ENCODE measurements around the gene ARL10. TPM values are rescaled to one million over a fixed set of nuclear protein-coding genes. Genes with fewer than 3 reads are reported as not detected.

ARL10 gene
- total RNA-seq, 2 experiments from 2014 or later: 9.3 to 12.2 TPM

DNA sequence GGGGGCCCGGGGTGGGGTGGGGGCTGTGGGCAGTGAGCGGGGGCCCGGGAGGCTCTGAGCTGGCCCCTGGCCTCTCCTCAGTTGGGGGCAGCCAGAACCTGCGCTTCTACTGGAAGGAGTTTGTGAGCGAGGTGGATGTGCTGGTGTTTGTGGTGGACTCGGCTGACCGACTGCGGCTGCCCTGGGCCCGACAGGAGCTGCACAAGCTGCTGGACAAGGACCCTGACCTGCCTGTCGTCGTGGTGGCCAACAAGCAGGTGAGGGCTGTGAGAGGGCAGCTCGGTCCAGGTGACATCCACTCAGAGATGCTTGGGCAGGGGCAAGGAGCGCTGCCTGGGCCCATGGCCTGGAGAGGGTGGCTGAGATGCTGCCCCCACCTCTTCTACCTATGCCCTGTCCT, 3.4 kb downstream of the ARL10 start:
- intact Hi-C loops (cut with micrococcal nuclease): no loop called here
- no peak overlapping the region for H3K27ac Mint-ChIP-seq
- ChIA-PET POLR2A (interaction anchor here (1.0 kb wide), 1 partner anchor 19 kb away, joined by 3 read pairs; no protein-coding TSS in a partner anchor), CTCF (no interaction called here)
- no peaks in the 10 kb centered on the region for H3K9me3 Mint-ChIP-seq
- no peaks in the 10 kb centered on the region for H3K27me3 Mint-ChIP-seq
- DNase-seq: no peak
- no peak overlapping the region for H3K4me3 Mint-ChIP-seq
- H3K4me1 Mint-ChIP-seq (ENCODE audit: low read depth): peaks cover 15% of the 10 kb centered on the region
- H3K36me3 Mint-ChIP-seq: peaks cover 24% of the 10 kb centered on the region

DNA sequence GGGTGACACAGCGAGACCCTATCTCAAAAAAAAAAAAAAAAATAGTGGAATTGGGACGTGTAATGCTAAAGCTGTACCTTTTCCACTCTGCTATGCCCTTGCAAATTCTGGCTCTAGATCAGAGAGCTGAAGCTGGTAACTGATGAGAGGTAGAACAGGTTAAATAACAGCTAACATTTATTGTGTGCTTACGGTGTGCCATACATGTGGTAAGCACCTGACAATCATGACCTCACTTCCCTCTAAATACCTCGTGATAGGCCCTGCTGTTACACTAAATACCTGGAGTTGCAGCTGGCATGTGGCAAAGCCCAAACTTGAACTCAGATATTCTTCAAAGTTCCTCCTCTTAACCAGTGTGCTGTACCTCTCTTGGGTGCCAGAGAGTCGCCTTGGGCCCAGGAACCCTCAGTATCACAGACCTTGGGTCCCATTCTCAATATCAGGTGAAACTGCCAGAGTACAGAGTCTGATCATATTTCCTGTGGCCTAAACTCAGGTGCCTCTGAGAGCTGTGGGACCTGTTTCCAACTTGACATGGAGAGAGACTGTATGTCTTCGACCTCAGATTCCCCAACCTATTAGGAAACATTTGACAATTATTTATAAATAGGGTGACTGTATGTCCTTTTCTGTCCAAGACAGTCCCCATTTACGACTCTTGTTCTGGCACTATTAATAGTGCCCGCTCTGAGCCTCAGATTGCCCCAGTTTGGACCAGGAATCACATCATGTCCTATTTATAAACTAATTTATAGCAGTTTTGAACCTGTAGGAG, 4.8 kb downstream of the ARL10 start:
- H3K9me3 Mint-ChIP-seq: no peaks in the 10 kb centered on the region
- no peak overlapping the region for H3K27ac Mint-ChIP-seq
- no peak for DNase-seq
- H3K4me1 Mint-ChIP-seq (ENCODE audit: low read depth): peaks cover 7% of the 10 kb centered on the region
- ChIA-PET CTCF (interaction anchor here (0.7 kb wide), 1 partner anchor 23 kb away, joined by 3 read pairs; no protein-coding TSS in a partner anchor), POLR2A (interaction anchor here (1.6 kb wide), 1 partner anchor 12 kb away, joined by 5 read pairs; no protein-coding TSS in a partner anchor)
- H3K36me3 Mint-ChIP-seq: peaks cover 24% of the 10 kb centered on the region
- intact Hi-C loops (cut with micrococcal nuclease): no loop called here
- H3K27me3 Mint-ChIP-seq: no peaks in the 10 kb centered on the region
- H3K4me3 Mint-ChIP-seq: no peak overlapping the region

DNA sequence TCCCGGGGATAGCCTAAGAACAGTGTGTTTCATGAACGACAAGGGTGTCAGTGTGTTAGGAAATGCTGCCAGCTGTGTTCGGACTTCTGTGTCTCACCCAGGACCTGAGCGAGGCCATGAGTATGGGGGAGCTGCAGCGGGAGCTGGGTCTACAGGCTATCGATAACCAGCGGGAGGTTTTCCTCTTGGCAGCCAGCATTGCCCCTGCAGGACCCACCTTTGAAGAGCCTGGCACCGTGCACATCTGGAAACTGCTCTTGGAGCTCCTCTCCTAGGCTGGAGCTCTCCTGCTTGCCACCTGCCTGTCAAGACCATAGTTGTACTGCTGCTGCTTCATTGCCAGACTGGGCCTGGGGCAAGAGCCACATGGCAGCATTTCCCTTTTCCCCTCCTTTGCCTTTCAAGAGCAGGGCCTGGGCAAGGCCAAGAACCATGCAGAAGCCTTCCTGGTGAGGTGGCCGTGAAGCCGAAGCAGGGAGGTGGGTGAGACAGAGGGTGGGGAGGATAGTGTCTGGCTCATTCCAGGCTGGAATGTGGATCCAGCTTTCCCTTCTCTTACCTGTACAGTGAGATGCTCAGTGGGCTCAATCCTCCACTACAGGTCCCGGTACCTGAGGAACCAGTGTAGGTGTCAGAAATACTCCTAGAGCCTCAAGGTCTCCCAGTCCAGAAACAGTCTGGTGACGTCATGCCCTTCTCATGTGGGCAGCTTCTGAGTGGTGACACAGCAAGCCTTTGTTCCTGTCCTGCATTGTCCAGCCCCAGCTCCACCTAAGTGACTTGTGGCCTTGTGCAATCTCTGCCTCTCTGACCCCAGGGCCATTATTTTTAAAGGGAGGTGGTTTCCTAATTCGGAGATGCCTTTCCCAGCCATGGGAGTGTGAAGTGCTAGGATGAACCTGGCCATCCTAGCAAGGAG, 6.6 kb downstream of the ARL10 start:
- no peak overlapping the region for H3K4me3 Mint-ChIP-seq
- H3K36me3 Mint-ChIP-seq: peaks cover 20% of the 10 kb centered on the region
- no peaks in the 10 kb centered on the region for H3K4me1 Mint-ChIP-seq (ENCODE audit: low read depth)
- DNase-seq: no peak
- ChIA-PET POLR2A (no interaction called here), CTCF (interaction anchor here (1.3 kb wide), 1 partner anchor 10 kb away, joined by 3 read pairs; the partner anchor contains the start of gene KIAA1191)
- H3K27me3 Mint-ChIP-seq: no peaks in the 10 kb centered on the region
- no peaks in the 10 kb centered on the region for H3K9me3 Mint-ChIP-seq
- H3K27ac Mint-ChIP-seq: no peak overlapping the region
- intact Hi-C loops (cut with micrococcal nuclease): no loop called here

- Mint-ChIP-seq H3K9me3 (no peaks in the 10 kb centered on the region), H3K27me3 (no peaks in the 10 kb centered on the region), H3K4me3 (no peak overlapping the region), H3K4me1 (ENCODE audit: low read depth) (no peaks in the 10 kb centered on the region), H3K36me3 (peaks cover 9% of the 10 kb centered on the region), H3K27ac (no peak overlapping the region)
- ChIA-PET POLR2A (no interaction called here), CTCF (interaction anchor here (1.3 kb wide), 1 partner anchor 11 kb away, joined by 3 read pairs; the partner anchor contains the start of gene KIAA1191)
- DNase-seq: no peak
- intact Hi-C loops (cut with micrococcal nuclease): no loop called here
These were observed 8.0 kb downstream of the ARL10 start for GRCh38 chr5:176373100-176373818.

DNA sequence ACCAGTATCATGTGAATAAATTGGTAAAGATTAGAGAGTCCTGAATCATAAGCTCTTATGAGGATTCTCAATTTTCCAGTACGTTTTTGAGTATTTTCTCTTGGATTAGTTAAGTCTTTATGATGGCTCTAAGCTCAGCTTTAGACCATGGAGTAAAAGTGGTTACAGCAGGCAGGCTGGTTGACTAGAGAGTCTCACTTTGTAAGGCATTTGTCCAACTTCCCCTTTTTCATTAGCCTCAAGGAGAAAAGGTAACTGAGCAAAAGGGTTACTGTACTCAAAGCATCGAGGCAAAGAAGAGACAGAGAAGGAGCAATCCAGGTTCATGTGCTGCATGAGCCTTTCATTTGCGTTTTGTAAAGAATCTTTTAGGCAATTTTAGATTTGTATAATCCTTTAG, 14.6 kb downstream of the ARL10 start:
- Mint-ChIP-seq H3K27me3 (no peaks in the 10 kb centered on the region), H3K27ac (no peak overlapping the region), H3K4me3 (no peak overlapping the region), H3K36me3 (peaks cover 34% of the 10 kb centered on the region), H3K4me1 (ENCODE audit: low read depth) (peaks cover 2% of the 10 kb centered on the region), H3K9me3 (no peaks in the 10 kb centered on the region)
- CTCF ChIA-PET: no interaction called here
- POLR2A ChIA-PET: interaction anchor here (1.3 kb wide), 1 partner anchor 8 kb away, joined by 4 read pairs; the partner anchor contains the start of genes HIGD2A and NOP16
- intact Hi-C loops (cut with micrococcal nuclease): loop anchor here (10.0 kb wide), 3 partner anchors 145 to 865 kb away; partner anchors contain the start of genes HRH2 and SIMC1
- no peak for DNase-seq

DNA sequence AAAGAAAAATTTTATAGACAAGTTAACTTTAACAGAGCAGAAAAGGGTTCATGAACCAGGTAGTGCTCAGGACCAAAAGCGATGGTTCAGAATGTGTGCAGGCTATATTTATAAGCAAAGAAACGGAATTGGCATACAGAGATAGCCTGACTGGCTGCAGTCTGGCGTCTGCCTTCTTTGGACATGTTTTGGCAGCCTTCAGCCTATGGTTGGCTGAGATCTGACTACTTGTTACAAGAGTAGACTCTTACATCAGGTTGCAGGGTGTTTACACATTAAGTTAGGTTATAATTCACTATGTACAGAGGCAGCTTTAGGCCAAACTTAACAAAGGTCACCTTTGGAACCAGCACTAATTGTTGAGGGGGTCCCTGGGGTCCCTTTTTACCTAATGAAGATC, 16.1 kb downstream of the ARL10 start:
- intact Hi-C loops (cut with micrococcal nuclease): loop anchor here (10.0 kb wide), 3 partner anchors 147 to 867 kb away; partner anchors contain the start of genes HRH2 and SIMC1
- no peaks in the 10 kb centered on the region for H3K9me3 Mint-ChIP-seq
- CTCF ChIA-PET: interaction anchor here (1.0 kb wide), 1 partner anchor 652 kb away, joined by 3 read pairs; no protein-coding TSS in a partner anchor
- peaks cover 14% of the 10 kb centered on the region for H3K4me1 Mint-ChIP-seq (ENCODE audit: low read depth)
- no peak for DNase-seq
- H3K36me3 Mint-ChIP-seq: peaks cover 46% of the 10 kb centered on the region
- no peak overlapping the region for H3K4me3 Mint-ChIP-seq
- no peaks in the 10 kb centered on the region for H3K27me3 Mint-ChIP-seq
- POLR2A ChIA-PET: interaction anchor here (1.9 kb wide), 1 partner anchor 11 kb away, joined by 5 read pairs; no protein-coding TSS in a partner anchor
- no peak overlapping the region for H3K27ac Mint-ChIP-seq

- POLR2A ChIA-PET: interaction anchor here (1.9 kb wide), 1 partner anchor 12 kb away, joined by 5 read pairs; no protein-coding TSS in a partner anchor
- no peak overlapping the region for H3K4me3 Mint-ChIP-seq
- H3K36me3 Mint-ChIP-seq: peaks cover 51% of the 10 kb centered on the region
- no peak for DNase-seq
- no peaks in the 10 kb centered on the region for H3K27me3 Mint-ChIP-seq
- intact Hi-C loops (cut with micrococcal nuclease): loop anchor here (10.0 kb wide), 3 partner anchors 147 to 867 kb away; partner anchors contain the start of genes HRH2 and SIMC1
- CTCF ChIA-PET: no interaction called here
- no peak overlapping the region for H3K27ac Mint-ChIP-seq
- no peaks in the 10 kb centered on the region for H3K9me3 Mint-ChIP-seq
- H3K4me1 Mint-ChIP-seq (ENCODE audit: low read depth): peaks cover 19% of the 10 kb centered on the region
These were observed 16.7 kb downstream of the ARL10 start for GRCh38 chr5:176381979-176382378.

DNA sequence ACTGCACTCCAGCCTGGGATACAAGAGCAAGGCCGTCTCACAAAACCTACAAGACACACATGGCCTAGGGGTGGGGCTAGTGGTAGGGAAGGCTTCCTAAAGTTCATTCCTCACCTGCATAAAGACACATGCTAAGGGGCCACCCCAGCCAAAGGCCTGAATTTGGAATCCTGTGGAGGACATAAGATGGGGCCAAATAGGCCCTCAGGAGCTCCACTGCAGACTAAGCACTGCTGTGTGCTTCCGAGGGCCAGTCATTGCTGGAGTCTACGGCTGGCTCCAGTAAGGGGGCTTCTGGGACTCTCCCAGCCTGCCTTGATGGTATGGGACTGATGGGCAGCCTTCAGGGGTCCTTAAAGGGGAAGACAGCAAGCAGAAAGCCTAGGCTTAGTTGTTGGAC, 17.4 kb downstream of the ARL10 start:
- CTCF ChIA-PET: no interaction called here
- Mint-ChIP-seq H3K9me3 (no peaks in the 10 kb centered on the region), H3K27me3 (no peaks in the 10 kb centered on the region), H3K4me1 (ENCODE audit: low read depth) (peaks cover 23% of the 10 kb centered on the region), H3K4me3 (no peak overlapping the region), H3K36me3 (peaks cover 58% of the 10 kb centered on the region), H3K27ac (no peak overlapping the region)
- POLR2A ChIA-PET: interaction anchor here (1.9 kb wide), 1 partner anchor 13 kb away, joined by 5 read pairs; no protein-coding TSS in a partner anchor
- intact Hi-C loops (cut with micrococcal nuclease): loop anchor here (10.0 kb wide), 3 partner anchors 148 to 868 kb away; partner anchors contain the start of genes HRH2 and SIMC1
- no peak for DNase-seq

DNA sequence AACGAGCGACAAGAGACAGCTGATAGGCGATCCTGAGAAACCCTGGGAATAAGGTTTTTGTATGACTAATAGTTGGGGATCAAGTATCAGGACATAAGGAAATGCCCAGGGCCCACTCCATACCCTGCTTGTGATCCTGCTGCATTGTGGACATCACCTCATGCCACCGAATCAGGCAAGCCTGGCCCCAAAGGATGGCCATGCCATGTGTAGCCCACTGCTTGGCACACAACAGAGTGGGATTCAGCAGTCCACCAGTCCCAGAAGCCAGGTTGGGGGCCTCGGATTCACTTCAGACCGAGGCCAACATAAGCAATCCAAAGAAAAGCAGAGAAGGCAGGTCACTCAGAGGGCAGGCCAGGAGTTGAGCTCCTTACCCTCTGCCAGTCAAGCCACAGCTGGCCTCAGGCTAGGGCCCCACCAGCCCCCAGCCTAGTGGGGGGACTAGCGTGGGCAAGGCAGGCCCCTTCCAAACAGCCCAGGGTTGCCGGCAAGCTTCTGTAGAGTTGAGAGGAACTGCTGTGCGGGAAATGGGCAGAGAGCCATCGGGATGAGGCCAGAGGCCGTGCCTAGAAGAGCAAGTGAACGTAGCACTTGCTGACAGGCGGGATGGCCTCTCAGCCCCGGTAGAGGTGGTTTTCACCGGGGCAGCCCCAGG, 18.1 kb downstream of the ARL10 start:
- H3K36me3 Mint-ChIP-seq: peaks cover 62% of the 10 kb centered on the region
- no peak overlapping the region for H3K4me3 Mint-ChIP-seq
- intact Hi-C loops (cut with micrococcal nuclease): loop anchor here (10.0 kb wide), 3 partner anchors 149 to 869 kb away; partner anchors contain the start of genes HRH2 and SIMC1
- no peak for DNase-seq
- ChIA-PET POLR2A (interaction anchor here (1.9 kb wide), 1 partner anchor 13 kb away, joined by 5 read pairs; no protein-coding TSS in a partner anchor), CTCF (no interaction called here)
- H3K9me3 Mint-ChIP-seq: no peaks in the 10 kb centered on the region
- no peak overlapping the region for H3K27ac Mint-ChIP-seq
- peaks cover 23% of the 10 kb centered on the region for H3K4me1 Mint-ChIP-seq (ENCODE audit: low read depth)
- no peaks in the 10 kb centered on the region for H3K27me3 Mint-ChIP-seq

- CTCF ChIA-PET: no interaction called here
- no peaks in the 10 kb centered on the region for H3K9me3 Mint-ChIP-seq
- H3K4me1 Mint-ChIP-seq (ENCODE audit: low read depth): peaks cover 23% of the 10 kb centered on the region
- no peak for DNase-seq
- intact Hi-C loops (cut with micrococcal nuclease): loop anchor here (10.0 kb wide), 3 partner anchors 149 to 869 kb away; partner anchors contain the start of genes HRH2 and SIMC1
- POLR2A ChIA-PET: no interaction called here
- H3K27me3 Mint-ChIP-seq: no peaks in the 10 kb centered on the region
- H3K36me3 Mint-ChIP-seq: peaks cover 62% of the 10 kb centered on the region
- H3K4me3 Mint-ChIP-seq: no peak overlapping the region
- no peak overlapping the region for H3K27ac Mint-ChIP-seq
These were observed 18.7 kb downstream of the ARL10 start for GRCh38 chr5:176383961-176384360.

Data from activated CD4-positive, alpha-beta memory T cell treated with anti-CD3 and anti-CD28 coated beads for 36 hours (primary cell).